ENCODE measurements around the gene PDE6B.

PDE6B gene

DNA sequence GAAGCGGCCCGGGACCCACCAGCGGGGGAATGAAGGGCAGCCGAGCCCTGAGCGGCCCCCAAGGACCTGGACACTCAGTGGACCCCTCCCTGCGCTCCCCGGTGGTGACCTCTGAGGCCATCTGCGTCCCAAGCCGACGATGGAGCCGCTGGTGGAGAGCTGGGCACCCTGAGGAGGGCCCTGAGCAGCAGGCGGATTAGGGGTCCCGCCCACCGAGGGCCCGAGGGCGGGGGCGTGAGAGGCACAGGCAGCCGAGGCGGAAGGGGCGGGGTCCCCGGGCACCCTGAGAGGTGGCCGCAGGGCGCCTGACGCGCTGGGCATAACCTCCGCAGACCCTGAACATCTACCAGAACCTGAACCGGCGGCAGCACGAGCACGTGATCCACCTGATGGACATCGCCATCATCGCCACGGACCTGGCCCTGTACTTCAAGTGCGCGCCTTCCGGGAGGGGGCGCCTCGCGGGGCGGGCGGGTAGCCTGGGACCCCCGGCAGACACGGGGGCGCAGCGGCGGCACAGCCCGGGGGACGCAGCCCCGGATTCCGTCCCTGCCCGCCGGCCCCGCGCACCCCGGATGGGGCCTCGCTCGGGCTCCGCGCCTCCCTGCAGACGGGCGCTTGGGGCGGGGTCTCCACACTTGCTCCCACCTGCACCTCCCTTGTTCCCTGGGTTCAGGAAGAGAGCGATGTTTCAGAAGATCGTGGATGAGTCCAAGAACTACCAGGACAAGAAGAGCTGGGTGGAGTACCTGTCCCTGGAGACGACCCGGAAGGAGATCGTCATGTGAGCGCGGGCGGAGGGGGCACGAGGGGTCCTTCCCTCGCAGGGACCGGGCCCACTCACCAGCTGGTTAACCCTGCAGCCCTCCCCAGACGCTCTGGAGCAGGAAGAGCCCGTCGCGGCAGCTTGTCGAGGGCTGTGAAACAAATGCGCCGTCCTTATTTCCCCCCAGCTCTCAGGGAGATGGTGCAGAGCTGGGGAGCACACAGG lies 38.4 kb downstream of the PDE6B start:
- no peak for DNase-seq (ENCODE audit: low read depth)
- H3K4me3 ChIP-seq (ENCODE audit: low read length): peak overlapping the region; percentile 31
- TF ChIP-seq, protein P1, sequence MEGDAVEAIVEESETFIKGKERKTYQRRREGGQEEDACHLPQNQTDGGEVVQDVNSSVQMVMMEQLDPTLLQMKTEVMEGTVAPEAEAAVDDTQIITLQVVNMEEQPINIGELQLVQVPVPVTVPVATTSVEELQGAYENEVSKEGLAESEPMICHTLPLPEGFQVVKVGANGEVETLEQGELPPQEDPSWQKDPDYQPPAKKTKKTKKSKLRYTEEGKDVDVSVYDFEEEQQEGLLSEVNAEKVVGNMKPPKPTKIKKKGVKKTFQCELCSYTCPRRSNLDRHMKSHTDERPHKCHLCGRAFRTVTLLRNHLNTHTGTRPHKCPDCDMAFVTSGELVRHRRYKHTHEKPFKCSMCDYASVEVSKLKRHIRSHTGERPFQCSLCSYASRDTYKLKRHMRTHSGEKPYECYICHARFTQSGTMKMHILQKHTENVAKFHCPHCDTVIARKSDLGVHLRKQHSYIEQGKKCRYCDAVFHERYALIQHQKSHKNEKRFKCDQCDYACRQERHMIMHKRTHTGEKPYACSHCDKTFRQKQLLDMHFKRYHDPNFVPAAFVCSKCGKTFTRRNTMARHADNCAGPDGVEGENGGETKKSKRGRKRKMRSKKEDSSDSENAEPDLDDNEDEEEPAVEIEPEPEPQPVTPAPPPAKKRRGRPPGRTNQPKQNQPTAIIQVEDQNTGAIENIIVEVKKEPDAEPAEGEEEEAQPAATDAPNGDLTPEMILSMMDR (IDR thresholded peaks at IDR 0.05; ENCODE audit: insufficient read depth, low read depth, low read length, missing control alignments): no peak

DNA sequence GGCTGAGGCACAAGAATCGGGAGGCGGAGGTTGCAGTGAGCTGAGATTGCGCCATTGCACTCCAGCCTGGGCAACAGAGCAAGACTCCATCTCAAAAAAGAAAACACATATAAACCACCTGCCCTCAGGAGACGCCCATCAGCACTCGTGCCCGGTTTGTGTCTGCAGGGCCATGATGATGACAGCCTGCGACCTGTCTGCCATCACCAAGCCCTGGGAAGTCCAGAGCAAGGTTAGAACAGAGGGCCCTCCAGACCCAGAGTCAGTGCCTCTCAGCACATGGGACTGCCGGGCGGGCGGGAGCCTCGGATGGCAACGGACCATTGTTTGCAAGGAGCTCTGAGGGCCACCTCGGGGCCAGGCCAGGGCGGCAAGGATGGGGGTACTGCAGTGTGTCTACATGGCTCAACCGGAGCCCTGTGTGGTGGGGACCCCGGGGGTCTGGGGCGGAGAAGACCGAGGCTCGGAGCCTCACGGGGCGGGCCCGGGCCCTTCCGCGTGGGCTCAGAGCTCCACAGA lies 39.4 kb downstream of the PDE6B start:
- DNase-seq (ENCODE audit: low read depth): no peak
- TF ChIP-seq, protein P1 (IDR thresholded peaks at IDR 0.05; ENCODE audit: insufficient read depth, low read depth, low read length, missing control alignments): no peak

DNA sequence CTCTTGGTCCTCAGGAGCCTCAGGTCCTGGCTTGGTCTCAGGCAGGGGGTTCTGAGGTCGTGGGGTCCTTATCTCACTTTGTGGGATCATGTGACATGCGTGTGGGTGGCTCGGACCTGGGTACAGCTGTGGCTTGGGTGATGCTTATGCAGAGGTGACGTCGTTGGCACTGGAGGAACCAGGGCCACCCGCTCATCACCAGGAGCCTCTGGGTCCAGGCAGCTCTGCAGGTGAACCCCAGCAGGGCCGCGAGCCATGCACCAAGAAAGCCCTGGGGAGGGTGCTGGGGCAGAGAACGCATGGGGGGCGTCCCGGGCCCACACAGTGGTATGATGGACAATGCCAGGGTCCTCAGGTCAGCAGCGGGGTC lies 40.0 kb downstream of the PDE6B start:
- TF ChIP-seq, protein P1 (IDR thresholded peaks at IDR 0.05; ENCODE audit: insufficient read depth, low read depth, low read length, missing control alignments): no peak
- H3K4me3 ChIP-seq (ENCODE audit: low read length): no peak overlapping the region
- DNase-seq (ENCODE audit: low read depth): no peak

More for the DNA sequence above, 39.4 kb downstream of the PDE6B start:
- H3K4me3 ChIP-seq (ENCODE audit: low read length): no peak overlapping the region

DNA sequence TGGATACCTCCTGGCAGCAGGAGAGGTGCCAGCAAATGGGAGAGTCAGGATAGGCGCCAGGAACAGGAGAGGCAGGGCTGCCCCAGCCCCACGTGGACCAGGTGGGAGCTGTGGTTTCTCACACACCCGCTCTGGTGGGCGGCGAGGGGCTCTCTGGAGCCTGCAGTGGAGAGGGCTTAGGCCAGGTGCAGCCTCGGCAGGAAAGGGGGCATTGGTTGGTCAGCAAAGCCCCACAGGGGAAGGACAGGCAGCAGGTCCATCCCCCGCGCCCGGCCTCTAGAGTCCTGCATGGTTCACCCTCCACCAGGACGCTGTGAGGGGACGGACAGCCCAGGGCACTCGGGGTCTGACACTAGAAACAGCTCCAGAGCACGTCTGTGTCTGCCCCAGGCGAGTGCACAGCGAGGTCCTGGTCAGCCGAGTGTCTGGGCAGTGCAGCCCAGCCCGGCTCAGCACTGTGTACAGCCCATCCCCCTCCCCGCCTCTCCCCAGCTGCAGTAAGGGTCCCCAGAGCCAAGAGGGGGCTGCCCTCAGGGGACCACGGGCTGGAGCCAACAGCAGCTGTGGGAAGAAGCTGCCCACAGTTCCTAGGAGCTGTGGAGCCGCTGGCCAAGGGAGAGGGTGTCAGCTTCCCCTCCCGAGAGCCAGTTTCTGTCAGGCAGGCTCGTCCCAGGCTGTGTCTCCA lies 40.5 kb downstream of the PDE6B start:
- TF ChIP-seq, protein P1 (IDR thresholded peaks at IDR 0.05; ENCODE audit: insufficient read depth, low read depth, low read length, missing control alignments): no peak
- no peak overlapping the region for H3K4me3 ChIP-seq (ENCODE audit: low read length)
- DNase-seq (ENCODE audit: low read depth): no peak

DNA sequence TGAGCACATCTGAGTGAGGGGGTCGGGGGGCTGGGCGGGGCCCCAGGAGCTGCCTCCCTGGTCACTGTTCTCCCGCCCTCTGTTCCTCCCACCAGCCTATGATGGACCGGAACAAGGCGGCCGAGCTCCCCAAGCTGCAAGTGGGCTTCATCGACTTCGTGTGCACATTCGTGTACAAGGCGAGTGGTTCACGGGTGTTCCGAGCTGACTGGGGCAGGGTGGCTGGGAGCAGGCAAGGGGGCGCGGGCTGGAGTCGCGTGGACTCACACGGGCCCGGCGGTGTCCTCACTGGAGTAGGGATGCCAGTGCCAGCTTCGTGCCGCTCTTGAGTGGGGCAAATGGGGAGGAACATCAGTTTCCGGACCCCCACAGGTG lies 41.0 kb downstream of the PDE6B start:
- no peak for DNase-seq (ENCODE audit: low read depth)
- TF ChIP-seq, protein P1 (IDR thresholded peaks at IDR 0.05; ENCODE audit: insufficient read depth, low read depth, low read length, missing control alignments): no peak
- no peak overlapping the region for H3K4me3 ChIP-seq (ENCODE audit: low read length)

DNA sequence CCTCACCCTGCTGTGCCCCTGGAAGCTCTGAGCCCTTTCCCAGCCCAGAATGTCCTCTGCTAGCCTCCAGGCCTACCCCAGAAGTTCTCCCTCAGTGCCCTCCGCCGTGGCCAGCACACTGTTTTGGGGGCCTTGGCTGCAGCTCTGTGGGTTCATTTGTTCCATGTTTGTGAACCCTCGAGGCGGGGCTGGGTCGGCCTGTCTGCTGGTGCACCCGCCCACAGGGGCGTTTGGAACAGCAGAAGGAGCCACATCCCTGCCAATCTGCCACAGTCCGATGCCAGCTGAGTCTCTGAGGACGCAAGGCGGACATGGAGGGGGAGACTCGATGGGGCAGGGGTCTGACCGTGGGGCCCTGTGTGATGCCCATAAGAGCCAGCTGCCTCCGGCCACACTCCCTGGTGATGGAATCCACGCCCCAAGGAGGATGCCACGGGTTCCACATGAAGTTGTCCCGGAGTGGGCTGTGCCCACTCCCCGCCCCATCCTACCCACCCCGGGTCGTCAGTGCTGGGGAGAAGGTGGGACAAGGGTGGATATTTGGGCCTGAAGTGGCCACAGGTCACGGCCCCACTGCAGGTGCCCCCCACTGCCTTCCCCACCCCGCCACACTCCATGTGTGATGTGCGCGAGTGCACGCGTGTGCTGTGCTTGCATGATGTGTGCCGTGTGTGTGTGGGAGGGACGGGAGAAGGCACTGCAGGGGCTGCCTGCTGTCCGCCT lies 41.6 kb downstream of the PDE6B start:
- TF ChIP-seq, protein P1 (IDR thresholded peaks at IDR 0.05; ENCODE audit: insufficient read depth, low read depth, low read length, missing control alignments): no peak
- no peak for DNase-seq (ENCODE audit: low read depth)
- H3K4me3 ChIP-seq (ENCODE audit: low read length): no peak overlapping the region

All from epithelial cell of esophagus (primary cell).